GM19099 (cell line): ENCODE measurements around the gene PVRIG.

ENCODE experiments used
- POLR2A ChIP-seq: IDR thresholded peaks from 3 replicates; pipeline ENCODE4 v1.6.1; 2011; ENCODE audit warnings: low read depth; ENCODE audit not compliant: insufficient read length; ENCODE audit errors: extremely low read depth

PVRIG gene

DNA sequence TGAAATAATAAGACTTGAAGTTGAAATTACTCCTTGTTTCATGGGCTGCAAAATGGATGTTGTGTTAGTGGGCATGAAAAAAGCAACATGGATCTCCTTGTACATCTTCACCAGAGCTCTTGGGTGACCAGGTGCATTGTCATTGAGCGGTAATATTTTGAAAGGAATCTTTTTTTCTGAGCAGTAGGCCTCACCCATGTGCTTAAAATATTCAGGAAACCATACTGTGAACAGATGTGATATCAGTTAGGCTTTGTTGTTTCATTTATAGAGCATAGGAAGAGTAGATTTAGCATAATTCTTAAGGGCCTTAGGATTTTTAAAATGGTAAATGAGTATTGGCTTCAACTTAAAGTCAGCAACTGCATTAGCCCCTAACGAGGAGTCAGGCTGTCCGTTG lies 26.8 kb upstream of the PVRIG start:
- no peak for TF ChIP-seq POLR2A

DNA sequence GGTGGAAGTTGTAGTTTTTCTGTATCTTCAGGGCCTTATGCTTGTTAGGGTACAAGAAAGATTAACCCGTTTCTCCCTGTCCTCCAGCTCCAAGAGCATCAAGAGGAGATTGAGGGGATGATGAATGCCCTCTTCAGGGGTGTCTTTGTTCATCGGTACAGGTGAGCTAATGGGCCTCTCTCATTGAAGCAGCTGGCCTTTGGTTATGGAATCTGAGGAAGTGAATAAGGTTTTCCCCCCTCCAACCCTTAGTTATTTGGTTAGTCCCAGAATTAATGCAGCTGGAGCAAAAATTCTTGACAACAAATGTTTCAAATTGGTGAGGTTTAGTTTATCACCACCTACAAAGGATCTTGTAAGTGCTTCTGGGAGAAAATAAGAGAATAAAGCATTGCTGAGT lies 24.5 kb upstream of the PVRIG start:
- no peak for TF ChIP-seq POLR2A

DNA sequence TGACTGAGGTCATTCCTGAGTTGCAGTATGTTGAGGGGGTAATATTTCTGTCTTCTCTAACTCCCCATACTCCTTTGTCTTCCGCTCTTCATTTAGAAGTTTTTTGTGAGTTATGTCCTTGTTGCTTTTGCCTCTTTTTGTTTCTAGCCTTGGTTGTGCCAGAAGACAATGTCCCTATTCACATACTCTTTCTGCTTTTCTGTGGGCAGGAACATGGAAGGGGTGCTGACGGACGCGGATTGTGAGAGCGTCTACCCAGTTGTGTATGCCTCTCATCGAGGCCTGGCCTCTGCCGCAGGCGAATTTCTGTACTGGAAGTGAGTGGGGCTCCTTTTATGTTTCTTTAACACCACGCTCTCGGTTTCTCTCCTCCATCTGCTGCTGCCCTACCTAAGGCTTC lies 21.5 kb upstream of the PVRIG start:
- no peak for TF ChIP-seq POLR2A

DNA sequence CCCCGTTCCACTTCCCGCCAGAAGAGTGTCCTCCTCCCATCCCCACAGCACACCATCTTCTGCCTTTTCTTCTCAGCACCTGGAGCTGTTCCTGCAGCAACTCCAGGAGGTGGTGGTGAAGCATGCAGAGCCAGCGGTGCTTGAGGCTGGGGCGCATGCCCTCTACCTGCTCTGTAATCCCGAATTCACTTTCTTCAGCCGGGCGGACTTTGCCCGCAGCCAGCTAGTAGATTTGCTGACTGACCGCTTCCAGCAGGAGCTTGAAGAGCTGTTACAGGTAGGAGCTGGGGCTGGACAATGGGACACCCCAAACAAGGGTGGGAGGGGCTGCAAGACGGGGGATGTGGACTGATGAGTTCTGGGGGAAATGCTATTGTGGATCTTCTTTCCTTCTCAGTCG lies 19.1 kb upstream of the PVRIG start:
- TF ChIP-seq POLR2A = no peak

DNA sequence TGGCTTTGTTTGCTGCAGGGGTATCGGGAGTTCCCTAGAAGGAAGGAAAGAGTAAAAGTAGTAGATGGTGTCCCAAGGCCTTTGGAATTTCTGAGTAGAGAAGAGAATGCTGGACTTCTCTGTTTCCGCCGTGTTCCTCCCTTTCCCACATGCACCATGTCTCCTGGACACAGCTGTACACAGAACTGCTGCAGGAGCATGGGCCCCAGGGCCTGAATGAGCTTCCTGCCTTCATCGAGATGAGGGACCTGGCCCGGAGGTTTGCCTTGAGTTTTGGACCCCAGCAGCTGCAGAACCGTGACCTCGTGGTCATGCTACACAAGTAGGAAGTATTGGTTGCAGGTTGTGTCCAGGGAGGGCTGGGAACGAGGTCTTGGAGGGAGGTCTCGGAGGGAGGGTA lies 15.3 kb upstream of the PVRIG start:
- no peak for TF ChIP-seq POLR2A

DNA sequence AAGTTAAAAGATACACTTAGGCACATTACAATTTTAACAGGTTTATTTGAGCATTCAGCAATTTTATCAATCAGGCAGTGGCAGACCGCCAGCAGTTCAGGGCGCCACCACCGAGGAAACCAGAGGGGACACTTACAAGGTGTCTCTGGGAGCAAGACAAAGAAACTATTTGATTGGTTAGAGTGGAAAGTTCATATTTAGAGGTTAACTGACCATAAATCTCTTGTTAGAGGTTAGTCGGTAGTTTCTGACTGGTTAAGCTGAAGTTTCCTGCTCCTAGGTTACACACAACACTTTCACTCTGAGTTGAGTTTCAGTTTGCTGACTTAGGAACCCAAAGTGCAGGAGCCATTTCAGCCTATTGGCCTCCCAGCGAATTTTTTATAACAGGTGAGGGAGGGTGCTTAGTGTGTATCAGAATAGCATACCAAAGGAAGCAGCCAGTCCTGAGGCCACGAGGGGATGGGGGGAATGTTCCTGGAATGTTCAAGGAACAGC lies 10.8 kb upstream of the PVRIG start:
- TF ChIP-seq POLR2A = peak; percentile 25

DNA sequence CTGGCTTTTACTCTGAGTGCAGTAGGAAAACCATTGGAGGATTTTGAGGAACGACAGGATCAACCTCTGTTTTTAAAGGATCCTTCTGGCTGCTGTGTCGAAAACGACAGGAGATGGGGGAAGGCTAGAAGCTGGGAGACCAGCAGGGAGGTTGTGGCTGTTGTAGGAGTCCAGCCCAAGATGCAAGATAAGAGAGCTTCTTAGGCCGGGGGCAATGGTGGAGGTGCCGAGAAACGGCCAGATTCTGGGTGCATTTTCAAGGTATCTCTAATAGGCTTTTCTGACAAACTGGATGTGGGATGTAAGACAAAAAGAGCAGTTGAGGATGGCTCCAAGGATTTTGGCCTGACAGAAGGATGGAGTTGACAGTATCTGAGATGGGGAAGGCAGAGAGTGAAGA lies 10.3 kb upstream of the PVRIG start:
- no peak for TF ChIP-seq POLR2A

DNA sequence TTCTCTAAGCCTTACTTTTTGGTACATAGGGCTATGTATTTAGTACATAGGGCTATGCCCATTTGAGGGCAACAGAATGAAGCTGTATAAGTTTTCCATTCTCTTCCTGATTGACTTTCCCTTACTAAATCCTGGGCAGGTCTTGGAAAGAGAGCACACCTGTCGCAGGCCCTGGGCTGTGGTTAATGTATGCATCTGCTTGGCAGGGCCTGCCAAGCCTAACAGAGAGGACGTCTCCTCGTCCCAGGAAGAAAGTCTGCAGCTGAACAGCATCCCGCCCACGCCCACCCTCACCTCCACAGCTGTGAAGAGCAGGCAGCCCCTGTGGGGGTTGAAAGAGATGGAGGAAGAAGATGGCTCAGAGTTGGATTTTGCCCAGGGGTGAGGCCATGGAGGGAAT lies 8.9 kb upstream of the PVRIG start:
- no peak for TF ChIP-seq POLR2A

DNA sequence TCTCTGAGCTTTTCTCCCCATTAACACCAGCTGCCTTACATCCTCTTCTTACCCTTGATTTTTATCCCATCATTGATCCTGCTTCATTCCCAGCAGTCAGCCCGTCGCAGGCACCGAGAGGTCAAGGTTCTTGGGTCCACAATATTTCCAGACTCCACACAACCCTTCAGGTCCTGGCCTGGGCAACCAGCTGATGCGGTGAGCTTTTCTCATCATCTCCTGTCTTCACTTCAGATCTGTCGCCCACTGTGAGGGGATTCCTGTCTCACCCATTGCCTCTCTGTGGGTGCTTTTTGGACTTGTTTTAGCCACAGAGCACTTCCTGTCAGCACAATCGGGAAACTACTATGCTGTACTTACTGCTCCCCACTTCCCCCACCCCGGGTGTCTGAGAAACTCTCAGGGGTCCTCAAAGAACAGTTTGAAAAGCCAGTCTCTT lies 8.4 kb upstream of the PVRIG start:
- no peak for TF ChIP-seq POLR2A

DNA sequence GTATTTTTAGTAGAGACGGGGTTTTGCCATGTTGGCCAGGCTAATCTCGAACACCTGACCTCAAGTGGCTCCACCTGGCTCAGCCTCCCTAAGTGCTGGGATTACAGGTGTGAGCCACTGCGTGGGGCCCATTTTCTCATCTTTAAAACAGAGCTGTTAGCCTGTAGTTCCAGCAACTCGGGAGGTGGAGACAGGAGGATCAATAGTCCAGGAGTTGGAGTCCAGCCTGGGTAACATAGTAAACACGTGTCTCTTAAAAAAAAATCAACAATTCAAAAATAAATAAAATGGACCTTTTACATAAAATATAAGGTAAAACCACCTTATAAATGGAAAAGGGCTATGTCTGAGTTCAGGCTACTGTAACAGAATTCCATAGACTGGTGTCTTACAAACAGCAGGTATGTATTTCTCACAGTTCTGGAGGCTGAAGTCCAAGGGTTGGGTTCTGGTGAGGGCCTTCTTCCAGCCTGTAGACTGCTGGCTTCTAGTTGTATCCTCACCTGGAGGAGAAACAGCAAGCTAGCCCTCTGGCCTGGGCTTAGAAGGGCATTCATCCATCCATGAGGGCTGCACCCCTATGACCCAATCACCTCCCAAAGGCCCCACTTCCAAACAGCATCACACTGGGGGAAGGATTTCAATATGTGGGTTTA lies 7.0 kb upstream of the PVRIG start:
- no peak for TF ChIP-seq POLR2A

DNA sequence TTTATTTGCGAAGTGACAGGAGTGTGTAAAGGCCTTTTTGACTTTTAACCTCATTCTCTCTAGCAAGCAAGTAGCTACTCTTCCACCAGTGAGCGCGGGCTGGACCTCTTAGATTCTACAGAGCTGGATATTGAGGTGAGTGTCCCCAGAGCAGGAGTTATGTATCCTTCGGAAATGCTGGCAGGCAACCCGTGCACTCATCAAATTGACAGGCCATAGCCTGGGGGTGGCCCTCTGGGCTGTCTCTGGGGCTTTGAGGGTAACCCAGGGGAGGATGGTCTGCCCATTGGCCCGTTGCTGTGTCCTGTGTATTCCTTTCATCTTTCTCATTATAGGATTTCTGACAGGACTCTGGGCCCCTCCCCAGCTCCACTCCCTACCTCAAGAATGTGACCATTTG lies 6.1 kb upstream of the PVRIG start:
- no peak for TF ChIP-seq POLR2A

DNA sequence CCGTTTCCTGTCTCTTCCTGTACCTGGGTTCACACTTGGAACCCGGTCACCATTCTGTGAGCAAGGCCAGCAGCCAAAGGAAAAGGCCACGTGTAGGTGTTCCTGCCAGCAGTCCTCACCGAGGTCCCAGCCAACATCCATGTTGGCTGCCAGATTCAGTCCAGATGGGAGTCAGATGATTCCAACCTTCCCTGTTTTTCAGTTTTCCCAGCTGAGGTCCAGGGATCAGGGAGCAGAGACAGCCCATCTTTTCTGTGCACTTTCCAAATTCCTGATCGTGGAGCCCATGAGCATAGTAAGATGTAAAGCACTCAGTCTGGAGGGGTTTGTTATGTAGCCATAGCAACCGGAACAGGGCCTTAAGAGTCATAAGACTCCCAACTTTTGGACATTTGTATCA lies 3.9 kb upstream of the PVRIG start:
- no peak for TF ChIP-seq POLR2A

DNA sequence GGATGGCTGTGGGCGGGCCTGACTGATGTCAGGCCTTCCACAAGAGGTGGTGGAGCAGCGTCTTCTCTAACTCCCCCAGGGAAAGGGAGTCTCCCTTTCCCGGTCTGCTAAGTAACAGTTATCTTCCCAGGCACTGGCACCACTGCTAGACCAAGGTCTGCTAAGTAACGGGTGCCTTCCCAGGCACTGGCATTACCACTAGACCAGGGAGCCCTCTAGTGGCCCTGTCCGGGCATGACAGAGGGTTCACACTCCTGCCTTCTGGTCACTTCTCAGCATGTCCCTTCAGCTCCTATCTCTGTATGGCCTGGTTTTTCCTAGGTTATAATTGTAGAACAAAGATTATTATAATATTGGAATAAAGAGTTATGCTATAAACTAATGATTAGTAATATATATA lies 1.8 kb upstream of the PVRIG start:
- peak; percentile 9 for TF ChIP-seq POLR2A

DNA sequence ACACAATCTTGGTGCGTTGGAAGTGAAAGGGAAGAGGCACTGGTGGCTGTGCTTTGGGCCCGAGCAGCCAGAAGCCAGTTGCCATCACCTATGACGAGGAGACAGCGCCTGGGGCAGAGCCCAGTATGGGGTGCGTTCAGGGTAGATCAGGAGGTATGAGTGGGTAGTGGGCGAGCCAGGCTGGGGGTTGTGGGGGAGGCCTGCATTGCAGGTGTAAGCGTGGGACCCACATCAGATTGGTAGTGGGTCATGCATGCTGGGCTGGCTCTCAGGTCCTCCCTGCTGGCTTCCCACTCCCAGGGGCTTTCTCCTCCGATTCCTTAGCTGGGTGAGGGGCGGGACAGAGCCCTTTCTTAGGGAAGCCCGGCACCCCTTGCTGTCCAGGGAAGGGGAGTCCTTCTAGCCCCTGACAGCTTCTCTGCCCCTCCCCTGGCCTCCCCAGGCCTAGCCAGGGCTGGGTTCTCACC lies 445 bp upstream of the PVRIG start:
- TF ChIP-seq POLR2A = no peak

DNA sequence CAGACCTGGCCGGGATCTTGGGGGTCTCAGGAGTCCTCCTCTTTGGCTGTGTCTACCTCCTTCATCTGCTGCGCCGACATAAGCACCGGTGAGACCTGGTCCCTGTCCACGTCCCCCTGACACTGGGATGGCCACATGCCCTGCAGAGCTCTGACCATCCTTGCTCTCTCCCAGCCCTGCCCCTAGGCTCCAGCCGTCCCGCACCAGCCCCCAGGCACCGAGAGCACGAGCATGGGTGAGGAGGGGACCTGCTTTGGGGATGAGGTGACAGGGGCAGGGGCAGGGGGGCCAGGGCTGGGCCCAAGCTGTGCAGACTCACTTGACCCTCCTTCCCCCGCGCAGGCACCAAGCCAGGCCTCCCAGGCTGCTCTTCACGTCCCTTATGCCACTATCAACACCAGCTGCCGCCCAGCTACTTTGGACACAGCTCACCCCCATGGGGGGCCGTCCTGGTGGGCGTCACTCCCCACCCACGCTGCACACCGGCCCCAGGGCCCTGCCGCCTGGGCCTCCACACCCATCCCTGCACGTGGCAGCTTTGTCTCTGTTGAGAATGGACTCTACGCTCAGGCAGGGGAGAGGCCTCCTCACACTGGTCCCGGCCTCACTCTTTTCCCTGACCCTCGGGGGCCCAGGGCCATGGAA lies 959 bp downstream of the PVRIG start:
- TF ChIP-seq POLR2A = no peak

DNA sequence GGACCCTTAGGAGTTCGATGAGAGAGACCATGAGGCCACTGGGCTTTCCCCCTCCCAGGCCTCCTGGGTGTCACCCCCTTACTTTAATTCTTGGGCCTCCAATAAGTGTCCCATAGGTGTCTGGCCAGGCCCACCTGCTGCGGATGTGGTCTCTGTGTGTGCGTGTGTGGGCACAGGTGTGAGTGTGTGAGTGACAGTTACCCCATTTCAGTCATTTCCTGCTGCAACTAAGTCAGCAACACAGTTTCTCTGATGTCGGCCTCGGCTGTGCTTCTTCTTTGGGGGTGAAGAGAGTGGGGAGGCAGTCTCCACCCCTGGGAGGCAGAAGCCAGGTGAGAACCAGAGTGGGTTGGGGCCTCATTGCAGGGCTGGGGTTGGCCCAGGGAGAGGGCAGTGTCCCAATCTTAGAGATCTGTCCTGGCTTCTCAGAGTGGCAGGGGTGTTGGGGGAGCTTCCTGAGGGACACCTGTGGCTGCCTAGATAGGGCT lies 1.5 kb downstream of the PVRIG start:
- TF ChIP-seq POLR2A = peak; percentile 69
